Omental fat pad (tissue), 4 donors: ENCODE data around the gene F8. TPM values are rescaled to one million over a fixed set of nuclear protein-coding genes. Genes with fewer than 3 reads are reported as not detected.

Experiments
- ATAC-seq: fragments of 150-250 bp; one replicate; pipeline ENCODE4 v1.9.1; 2016; ENCODE audit warnings: mild to moderate bottlenecking, moderate library complexity; ENCODE audit not compliant: low FRiP score
- DNase-seq: peaks from one replicate; pipeline ENCODE4 v3.0.0-alpha.2; 2019; ENCODE audit warnings: low spot score
- small RNA-seq: library from RNA; depleted of rRNA; stranded (forward); fragments of <200 nt; gene quantifications from one replicate; pipeline ENCODE3, GENCODE V24; 2016
- total RNA-seq, 4 donors: library from RNA; depleted of rRNA; stranded (reverse); fragments of >200 nt; gene quantifications; one replicate each; pipeline ENCODE4 v1.1.0, GENCODE V29; 2016
- TF ChIP-seq, protein P1 (sequence below), 3 donors: fragments of 450-650 bp; IDR thresholded peaks; one replicate each; pipeline ENCODE4 v1.5.1; 2016 to 2017; ENCODE audit warnings: antibody characterized with exemption in 3 of 3, mild to moderate bottlenecking in 3 of 3, moderate library complexity in 2 of 3

F8 gene
- total RNA-seq, 4 donors from 2014 or later: 18.2 to 184 (median 26.2) TPM

DNA sequence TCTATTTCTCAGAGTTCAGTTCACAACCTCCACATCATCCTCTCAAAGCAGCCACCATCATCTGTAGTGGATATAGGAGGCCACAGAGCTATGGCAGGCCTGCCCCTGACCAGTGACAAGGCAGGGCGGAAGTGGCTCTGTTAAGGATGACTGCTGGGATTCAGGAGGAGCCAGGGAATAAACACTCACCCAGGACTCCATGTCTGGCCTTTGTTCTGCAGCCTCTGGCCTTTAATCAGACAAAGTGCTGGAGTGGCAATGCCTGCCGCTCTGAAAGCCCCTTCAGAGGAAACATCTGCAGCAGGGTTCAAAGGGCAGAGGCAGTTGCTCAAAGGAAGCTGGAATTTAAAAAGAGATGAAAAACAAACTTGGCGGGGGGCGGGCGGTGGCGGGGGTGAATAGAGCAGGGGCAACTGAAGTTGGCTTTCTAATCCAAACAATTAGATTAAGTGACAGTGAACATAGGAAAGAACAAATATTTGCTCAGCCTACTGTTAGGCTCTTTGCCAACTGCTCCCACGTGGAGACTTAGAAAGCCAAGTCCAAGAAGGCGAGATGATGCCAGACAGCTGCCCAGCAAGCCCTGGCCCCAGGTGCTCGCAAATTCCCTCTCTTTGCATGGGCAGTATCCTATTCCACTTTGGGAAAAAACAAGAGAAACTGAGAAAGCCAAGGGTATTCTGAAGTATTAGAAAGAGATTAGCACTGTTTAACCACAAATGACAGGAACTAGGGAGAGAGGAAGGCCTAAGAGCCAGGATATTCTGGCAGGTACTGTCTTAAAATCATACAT is 222.8 kb downstream of the F8 start:
- ATAC-seq: peak; percentile 25
- DNase-seq: no peak
- TF ChIP-seq, protein P1, sequence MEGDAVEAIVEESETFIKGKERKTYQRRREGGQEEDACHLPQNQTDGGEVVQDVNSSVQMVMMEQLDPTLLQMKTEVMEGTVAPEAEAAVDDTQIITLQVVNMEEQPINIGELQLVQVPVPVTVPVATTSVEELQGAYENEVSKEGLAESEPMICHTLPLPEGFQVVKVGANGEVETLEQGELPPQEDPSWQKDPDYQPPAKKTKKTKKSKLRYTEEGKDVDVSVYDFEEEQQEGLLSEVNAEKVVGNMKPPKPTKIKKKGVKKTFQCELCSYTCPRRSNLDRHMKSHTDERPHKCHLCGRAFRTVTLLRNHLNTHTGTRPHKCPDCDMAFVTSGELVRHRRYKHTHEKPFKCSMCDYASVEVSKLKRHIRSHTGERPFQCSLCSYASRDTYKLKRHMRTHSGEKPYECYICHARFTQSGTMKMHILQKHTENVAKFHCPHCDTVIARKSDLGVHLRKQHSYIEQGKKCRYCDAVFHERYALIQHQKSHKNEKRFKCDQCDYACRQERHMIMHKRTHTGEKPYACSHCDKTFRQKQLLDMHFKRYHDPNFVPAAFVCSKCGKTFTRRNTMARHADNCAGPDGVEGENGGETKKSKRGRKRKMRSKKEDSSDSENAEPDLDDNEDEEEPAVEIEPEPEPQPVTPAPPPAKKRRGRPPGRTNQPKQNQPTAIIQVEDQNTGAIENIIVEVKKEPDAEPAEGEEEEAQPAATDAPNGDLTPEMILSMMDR (IDR thresholded peaks at IDR 0.05): no peak

DNA sequence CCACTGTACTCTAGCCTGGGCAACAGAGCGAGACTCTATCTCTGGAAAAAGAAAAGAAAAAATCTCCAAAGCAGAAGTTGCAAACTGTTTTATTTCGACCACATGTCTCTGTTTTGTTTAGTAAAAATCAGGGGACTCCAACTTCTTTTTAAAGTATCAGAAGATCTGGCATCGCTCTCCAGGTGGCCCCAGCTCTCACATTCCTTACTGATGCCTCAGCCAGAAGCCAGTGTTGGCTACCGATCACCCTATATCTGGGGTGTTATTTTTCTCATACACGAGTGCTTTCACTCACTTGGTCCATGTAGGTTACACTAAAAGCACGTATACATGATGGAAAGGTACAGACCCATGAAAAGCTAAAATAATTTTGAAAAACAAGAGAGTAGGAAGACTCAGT is 225.5 kb downstream of the F8 start:
- ATAC-seq: no peak
- no peak for DNase-seq
- TF ChIP-seq, protein P1 (IDR thresholded peaks at IDR 0.05): no peak

- TF ChIP-seq, protein P1 (IDR thresholded peaks at IDR 0.05): no peak
- ATAC-seq (no peak), DNase-seq (no peak)
These were observed 227.5 kb downstream of the F8 start for GRCh38 chrX:154795016-154795415.

GRCh38 chrX:154793084-154793795 is 229.3 kb downstream of the F8 start:
- ATAC-seq: no peak
- no peak for DNase-seq
- TF ChIP-seq, protein P1 (IDR thresholded peaks at IDR 0.05): no peak

DNA sequence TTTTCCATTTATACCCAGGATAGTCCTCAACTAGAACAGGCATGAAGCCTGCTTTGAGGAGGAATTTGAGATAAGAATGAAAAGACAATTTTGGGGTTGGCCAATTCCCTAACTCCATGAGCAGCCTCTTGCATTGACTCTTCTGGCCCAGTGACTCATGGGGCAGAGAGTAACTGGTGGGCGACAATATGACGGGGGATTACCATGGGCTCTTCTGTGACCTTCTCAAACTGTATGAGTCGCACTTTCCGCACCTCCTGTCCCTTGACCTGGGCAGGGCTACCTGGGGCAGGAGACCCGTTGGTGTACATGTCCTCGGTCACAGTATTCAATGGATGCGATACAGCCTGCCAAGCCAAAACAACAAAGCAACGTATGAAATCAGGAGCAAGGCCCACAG is 230.6 kb downstream of the F8 start:
- no peak for DNase-seq
- TF ChIP-seq, protein P1 (IDR thresholded peaks at IDR 0.05): no peak
- ATAC-seq: no peak

DNA sequence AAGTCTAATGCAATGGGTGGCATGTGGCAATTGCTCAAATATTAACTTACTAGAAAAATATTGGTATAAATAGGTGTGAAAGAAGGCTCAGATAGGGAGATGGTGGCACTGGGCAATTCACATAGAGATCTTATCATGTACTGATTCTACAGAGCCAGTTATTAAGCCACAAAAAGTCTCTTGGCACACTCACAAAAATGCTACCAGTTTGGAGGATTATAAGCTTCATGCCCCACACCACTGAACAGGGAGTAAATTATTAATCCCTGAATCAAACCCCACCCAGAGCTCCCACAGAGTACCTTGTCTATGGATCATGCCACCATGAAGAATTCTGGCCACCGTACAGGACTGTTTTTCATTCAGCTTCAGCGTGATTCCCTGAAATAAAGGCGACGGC is 231.1 kb downstream of the F8 start:
- ATAC-seq (no peak), DNase-seq (no peak)
- TF ChIP-seq, protein P1 (IDR thresholded peaks at IDR 0.05): no peak

Small RNA genes within 50 kb of the gene (small RNA-seq; reads per million reads assigned to genes)
- gene MIR1184-1: not detected

Other genes with a start within 250 kb of the F8 start
- 100 to 1,000 TPM in 1 of 4 donors, 10 to 100 TPM in 3; 41.8 to 162 (median 45.5) TPM for gene MPP1, start 217.2 kb downstream of the F8 start, total RNA-seq
- gene SMIM9, start 188.1 kb downstream of the F8 start, total RNA-seq: 1 to 10 TPM in 1 of 4 donors, not detected in 3; 7.3 TPM
- gene F8A1, start 136.4 kb downstream of the F8 start, total RNA-seq: 1 to 10 TPM in 3 of 4 donors, under 1 TPM in 1; 0.63 to 9.7 (median 5.5) TPM
- gene FUNDC2, start 4.1 kb upstream of the F8 start, total RNA-seq: 100 to 1,000 TPM in 2 of 4 donors, 10 to 100 TPM in 2; 65.8 to 110 (median 83.7) TPM
- 10 to 100 TPM; 11.0 to 24.9 (median 16.4) TPM for gene CMC4, start 48.4 kb upstream of the F8 start, total RNA-seq
- gene MTCP1, start 48.4 kb upstream of the F8 start, total RNA-seq: 1 to 10 TPM in 2 of 4 donors, under 1 TPM in 2; 0.74 to 3.5 (median 1.9) TPM
- 10 to 100 TPM in 3 of 4 donors, 1 to 10 TPM in 1; 8.4 to 11.0 (median 10.2) TPM for gene BRCC3, start 48.8 kb upstream of the F8 start, total RNA-seq
- 10 to 100 TPM; 22.2 to 30.4 (median 25.7) TPM for gene VBP1, start 193.7 kb upstream of the F8 start, total RNA-seq
- gene RAB39B, start 241.8 kb upstream of the F8 start, total RNA-seq: under 1 TPM; 0.19 to 0.37 (median 0.28) TPM